Smooth muscle cell (in vitro differentiated cells): ENCODE measurements around the gene CTNNA2. TPM values are rescaled to one million over a fixed set of nuclear protein-coding genes. Genes with fewer than 3 reads are reported as not detected.

ENCODE experiments used
- DNase-seq: peaks from one replicate; lab custom pipeline; 2025; ENCODE audit not compliant: unreplicated experiment; lab: John Stamatoyannopoulos, UW
- H2AFZ ChIP-seq: fragments of 200-600 bp; sonication (generic); 2 replicates; pipeline ENCODE4 v1.6.0; 2016; ENCODE audit warnings: antibody characterized with exemption, low read depth, mild to moderate bottlenecking
- H3F3A ChIP-seq: fragments of 200-600 bp; sonication (generic); 2 replicates; pipeline ENCODE4 v1.6.0; 2017; ENCODE audit warnings: antibody characterized with exemption, low read depth
- H3K27ac ChIP-seq: fragments of 200-600 bp; sonication (generic); 2 replicates; pipeline ENCODE4 v1.5.1; 2016; ENCODE audit warnings: low read depth, mild to moderate bottlenecking
- H3K27me3 ChIP-seq: fragments of 200-600 bp; sonication (generic); 2 replicates; pipeline ENCODE4 v1.6.1; 2016; ENCODE audit warnings: low read depth, mild to moderate bottlenecking
- H3K36me3 ChIP-seq: fragments of 200-600 bp; sonication (generic); 2 replicates; pipeline ENCODE4 v1.5.1; 2016; ENCODE audit warnings: low read depth
- H3K4me1 ChIP-seq: fragments of 200-600 bp; sonication (generic); 2 replicates; pipeline ENCODE4 v1.5.1; 2016; ENCODE audit warnings: low read depth
- H3K4me2 ChIP-seq: fragments of 200-600 bp; sonication (generic); 2 replicates; pipeline ENCODE4 v1.6.0; 2016; ENCODE audit warnings: mild to moderate bottlenecking
- H3K4me3 ChIP-seq: fragments of 200-600 bp; sonication (generic); 2 replicates; pipeline ENCODE4 v1.5.1; 2016; ENCODE audit warnings: mild to moderate bottlenecking
- H3K79me2 ChIP-seq: fragments of 200-600 bp; sonication (generic); 2 replicates; pipeline ENCODE4 v1.6.0; 2016; ENCODE audit warnings: low read depth, mild to moderate bottlenecking
- H3K9ac ChIP-seq: fragments of 200-600 bp; sonication (generic); 2 replicates; pipeline ENCODE4 v1.6.0; 2016; ENCODE audit warnings: low read depth
- H3K9me3 ChIP-seq: fragments of 200-600 bp; sonication (generic); replicated peaks from 2 replicates; pipeline ENCODE4 v1.5.1; 2016; ENCODE audit warnings: low read depth
- H4K20me1 ChIP-seq: fragments of 200-600 bp; sonication (generic); 2 replicates; pipeline ENCODE4 v1.6.0; 2016; ENCODE audit warnings: low read depth
- WGBS: methylation state at CpG from one replicate; pipeline ENCODE4 v1.1.7; 2016; ENCODE audit warnings: low lambda C conversion rate; 5-methylcytosine and 5-hydroxymethylcytosine counted together
- polyA plus RNA-seq: library from polyadenylated mRNA; unstranded; fragments of >200 nt; fragmentation: Nextera tagmentation; extraction: Ambion mirVana; gene quantifications from 2 replicates; pipeline ENCODE4 v1.2.1, GENCODE V29; 2016
- total RNA-seq: library from RNA; depleted of rRNA; stranded (reverse); fragments of >200 nt; gene quantifications from 2 replicates; pipeline ENCODE4 v1.2.3, GENCODE V29; 2014
- TF ChIP-seq, protein P1 (sequence below): fragments of 200-600 bp; sonication (generic); IDR thresholded peaks from 2 replicates; pipeline ENCODE4 v1.5.1; 2017; ENCODE audit warnings: borderline replicate concordance, mild to moderate bottlenecking, antibody characterized with exemption; ENCODE audit not compliant: insufficient read depth, poor library complexity, severe bottlenecking

The CTNNA2 gene
- total and polyA plus RNA-seq, 2 experiments from 2014 or later: not detected

DNA sequence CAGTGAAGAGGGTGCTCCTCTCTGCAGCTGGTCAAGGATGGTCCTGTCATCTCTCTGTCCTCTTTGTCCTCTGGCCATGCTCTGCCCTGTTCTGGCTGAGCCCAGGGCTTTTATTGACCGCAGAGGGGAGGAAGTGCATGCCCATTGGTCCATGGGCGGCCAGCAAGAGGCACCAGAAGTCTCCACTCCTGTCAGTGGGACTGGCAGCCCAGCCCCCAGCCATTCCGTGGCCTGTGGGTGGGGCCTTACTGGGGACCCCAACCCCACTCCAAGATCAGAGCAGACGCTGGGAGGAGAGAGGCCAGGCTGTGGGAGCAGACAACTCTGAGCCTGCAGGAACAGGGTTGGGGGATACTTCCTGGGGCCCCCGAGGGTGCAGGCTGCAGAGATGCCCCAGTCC is 156.9 kb downstream of the CTNNA2 start:
- Histone ChIP-seq H3K4me3 (no peak overlapping the region), H3K9ac (no peak overlapping the region), H3K36me3 (no peaks in the 10 kb centered on the region), H4K20me1 (no peaks in the 10 kb centered on the region), H3K79me2 (no peaks in the 10 kb centered on the region), H3F3A (no peaks in the 10 kb centered on the region), H3K27me3 (no peaks in the 10 kb centered on the region), H3K4me1 (peaks cover 6% of the 10 kb centered on the region), H2AFZ (peak overlapping the region; percentile 31), H3K27ac (no peak overlapping the region), H3K4me2 (no peak overlapping the region), H3K9me3 (no peaks in the 10 kb centered on the region)
- no peak for DNase-seq
- WGBS: 89% methylated on average over 5 of the region's 5 CpGs
- TF ChIP-seq, protein P1, sequence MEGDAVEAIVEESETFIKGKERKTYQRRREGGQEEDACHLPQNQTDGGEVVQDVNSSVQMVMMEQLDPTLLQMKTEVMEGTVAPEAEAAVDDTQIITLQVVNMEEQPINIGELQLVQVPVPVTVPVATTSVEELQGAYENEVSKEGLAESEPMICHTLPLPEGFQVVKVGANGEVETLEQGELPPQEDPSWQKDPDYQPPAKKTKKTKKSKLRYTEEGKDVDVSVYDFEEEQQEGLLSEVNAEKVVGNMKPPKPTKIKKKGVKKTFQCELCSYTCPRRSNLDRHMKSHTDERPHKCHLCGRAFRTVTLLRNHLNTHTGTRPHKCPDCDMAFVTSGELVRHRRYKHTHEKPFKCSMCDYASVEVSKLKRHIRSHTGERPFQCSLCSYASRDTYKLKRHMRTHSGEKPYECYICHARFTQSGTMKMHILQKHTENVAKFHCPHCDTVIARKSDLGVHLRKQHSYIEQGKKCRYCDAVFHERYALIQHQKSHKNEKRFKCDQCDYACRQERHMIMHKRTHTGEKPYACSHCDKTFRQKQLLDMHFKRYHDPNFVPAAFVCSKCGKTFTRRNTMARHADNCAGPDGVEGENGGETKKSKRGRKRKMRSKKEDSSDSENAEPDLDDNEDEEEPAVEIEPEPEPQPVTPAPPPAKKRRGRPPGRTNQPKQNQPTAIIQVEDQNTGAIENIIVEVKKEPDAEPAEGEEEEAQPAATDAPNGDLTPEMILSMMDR: no peak

DNA sequence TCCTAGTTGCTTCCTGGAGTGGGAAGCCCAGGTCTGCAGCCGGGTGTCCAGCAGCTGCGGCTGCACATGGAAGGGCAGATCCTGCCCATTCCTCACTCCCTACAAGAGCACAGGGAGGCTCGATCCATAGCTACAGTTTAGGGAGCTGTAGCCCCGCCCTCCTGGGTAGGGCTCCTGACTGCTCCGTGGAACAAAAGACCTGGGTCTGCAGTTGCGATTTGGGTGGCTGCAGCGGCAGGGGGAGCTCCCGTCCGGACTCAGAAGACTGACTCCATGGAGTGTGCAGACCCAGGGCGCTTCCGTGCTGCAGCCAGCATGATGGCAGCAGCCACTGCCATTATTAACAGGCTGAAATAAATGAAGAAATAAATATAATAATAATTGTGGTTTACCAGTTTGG is 157.3 kb downstream of the CTNNA2 start:
- H3K36me3 ChIP-seq: no peaks in the 10 kb centered on the region
- H3F3A ChIP-seq: no peaks in the 10 kb centered on the region
- no peaks in the 10 kb centered on the region for H3K9me3 ChIP-seq
- H3K79me2 ChIP-seq: no peaks in the 10 kb centered on the region
- no peaks in the 10 kb centered on the region for H3K27me3 ChIP-seq
- H3K4me2 ChIP-seq: peak overlapping the region; percentile 66
- no peaks in the 10 kb centered on the region for H4K20me1 ChIP-seq
- H3K4me1 ChIP-seq: peaks cover 6% of the 10 kb centered on the region
- H2AFZ ChIP-seq: peak overlapping the region; percentile 31
- H3K4me3 ChIP-seq: no peak overlapping the region
- H3K27ac ChIP-seq: no peak overlapping the region
- peak; percentile 4 for DNase-seq
- no peak overlapping the region for H3K9ac ChIP-seq
- TF ChIP-seq, protein P1: peak; percentile 38
- WGBS: 20% methylated on average over 11 of the region's 11 CpGs

DNA sequence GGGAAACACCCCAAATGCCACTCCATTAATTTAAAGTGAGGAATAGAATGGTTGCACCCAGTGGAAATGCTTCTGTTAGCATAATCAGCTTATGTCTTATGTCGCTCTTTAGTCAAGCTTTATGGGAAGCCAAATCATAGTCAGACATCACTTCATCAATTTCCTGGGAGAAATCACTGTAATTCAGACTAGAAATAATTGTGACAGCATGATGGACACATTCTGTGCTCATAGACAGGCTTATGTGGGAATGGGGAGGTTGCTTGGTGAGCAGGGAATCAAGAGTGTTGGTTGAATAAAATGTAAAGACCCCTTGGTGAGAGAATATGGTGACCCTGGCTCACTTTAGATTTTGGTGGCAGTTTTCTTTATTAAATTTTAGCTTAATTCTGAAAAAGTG is 174.0 kb downstream of the CTNNA2 start:
- 90% methylated on average over 1 of the region's 1 CpG for WGBS
- Histone ChIP-seq H3K36me3 (no peaks in the 10 kb centered on the region), H3K79me2 (no peaks in the 10 kb centered on the region), H3K9ac (no peak overlapping the region), H2AFZ (no peak overlapping the region), H3K27me3 (no peaks in the 10 kb centered on the region), H3F3A (no peaks in the 10 kb centered on the region), H3K4me3 (no peak overlapping the region), H3K9me3 (no peaks in the 10 kb centered on the region), H3K4me1 (no peaks in the 10 kb centered on the region), H4K20me1 (no peaks in the 10 kb centered on the region), H3K4me2 (no peak overlapping the region), H3K27ac (no peak overlapping the region)
- DNase-seq: no peak
- TF ChIP-seq, protein P1: no peak

DNA sequence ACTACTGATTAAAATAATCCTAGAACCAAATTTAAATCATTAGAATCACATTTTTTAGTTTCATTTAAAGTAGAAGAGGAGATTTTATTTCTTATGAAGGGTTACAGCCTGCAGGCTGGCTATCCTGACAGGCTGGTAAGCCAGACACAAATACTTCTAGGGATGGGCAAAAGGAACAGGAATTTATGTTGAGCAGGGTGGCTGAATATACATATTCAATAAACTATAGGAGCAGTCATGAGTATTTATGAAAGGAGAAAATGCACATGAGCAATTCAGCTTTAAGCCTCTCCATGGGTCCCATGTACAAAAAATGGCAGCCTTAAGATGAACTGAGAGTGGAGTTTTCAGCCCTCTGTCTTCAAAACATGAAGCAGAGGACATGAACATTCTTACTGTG is 182.4 kb downstream of the CTNNA2 start:
- no peaks in the 10 kb centered on the region for H3F3A ChIP-seq
- H3K9me3 ChIP-seq: no peaks in the 10 kb centered on the region
- no peaks in the 10 kb centered on the region for H4K20me1 ChIP-seq
- H3K79me2 ChIP-seq: no peaks in the 10 kb centered on the region
- TF ChIP-seq, protein P1: no peak
- H3K9ac ChIP-seq: no peak overlapping the region
- no peak overlapping the region for H3K4me2 ChIP-seq
- no peak overlapping the region for H2AFZ ChIP-seq
- H3K4me3 ChIP-seq: no peak overlapping the region
- H3K4me1 ChIP-seq: peaks cover 2% of the 10 kb centered on the region
- DNase-seq: no peak
- no peaks in the 10 kb centered on the region for H3K36me3 ChIP-seq
- no peak overlapping the region for H3K27ac ChIP-seq
- H3K27me3 ChIP-seq: no peaks in the 10 kb centered on the region
